ENCODE data around the gene MC3R. TPM values are rescaled to one million over a fixed set of nuclear protein-coding genes. Genes with fewer than 3 reads are reported as not detected.

The MC3R gene
- total RNA-seq, 1 donor from 2014 or later: not detected

- no peak for TF ChIP-seq CTCF (IDR thresholded peaks at IDR 0.05)
- DNase-seq: no peak
- H3K27ac ChIP-seq: no peak overlapping the region
- intact Hi-C loops (cut with DNase I): no loop called here
- H3K4me1 ChIP-seq: no peaks in the 10 kb centered on the region
- no peaks in the 10 kb centered on the region for H3K36me3 ChIP-seq
- ATAC-seq: no peak
- H3K4me3 ChIP-seq: no peak overlapping the region
- no peaks in the 10 kb centered on the region for H3K9me3 ChIP-seq
- H3K27me3 ChIP-seq (ENCODE audit: low read depth): peaks cover 8% of the 10 kb centered on the region
Measured at GRCh38 chr20:56299362-56299761, 50.8 kb downstream of the MC3R start.

Other genes starting within 250 kb of the MC3R start
- 1.2 TPM for gene CBLN4, start 243.2 kb upstream of the MC3R start, total RNA-seq
- 36.4 TPM for gene FAM210B, start 110.2 kb downstream of the MC3R start, total RNA-seq
- gene AURKA, start 143.5 kb downstream of the MC3R start, total RNA-seq: 2.5 TPM
- 24.4 TPM for gene CSTF1, start 143.9 kb downstream of the MC3R start, total RNA-seq
- gene CASS4, start 163.5 kb downstream of the MC3R start, total RNA-seq: 23.9 TPM
- gene RTF2, start 219.9 kb downstream of the MC3R start, total RNA-seq: 68.6 TPM